Measurements from ENCODE around the gene ZSWIM3. TPM values are rescaled to one million over a fixed set of nuclear protein-coding genes. Genes with fewer than 3 reads are reported as not detected.
"Not testable (repeated sequence)": the region's sequence is repeated elsewhere in the genome, so short reads cannot be mapped to it uniquely, and the experiment has no call there.

Gene ZSWIM3
- 6.4 and 7.1 TPM in 2 replicates for total RNA-seq

- intact Hi-C loops (cut with micrococcal nuclease), result loop anchor here (1.0 to 5.0 kb wide), 9 partner anchors 24 to 494 kb away; partner anchors contain the start of genes CTSA, DNTTIP1, NEURL2 and SNX21
Measured at GRCh38 chr20:45857114-45857881, at the start of gene ZSWIM3, which contains the start of gene ACOT8. Gene ZSWIM3, plus strand, starts transcription at chr20:45857614. Its CDS starts 212 bp downstream, at chr20:45857826. Gene ACOT8, minus strand, starts transcription at chr20:45857392. Its CDS starts 77 bp downstream, at chr20:45857315.

DNA sequence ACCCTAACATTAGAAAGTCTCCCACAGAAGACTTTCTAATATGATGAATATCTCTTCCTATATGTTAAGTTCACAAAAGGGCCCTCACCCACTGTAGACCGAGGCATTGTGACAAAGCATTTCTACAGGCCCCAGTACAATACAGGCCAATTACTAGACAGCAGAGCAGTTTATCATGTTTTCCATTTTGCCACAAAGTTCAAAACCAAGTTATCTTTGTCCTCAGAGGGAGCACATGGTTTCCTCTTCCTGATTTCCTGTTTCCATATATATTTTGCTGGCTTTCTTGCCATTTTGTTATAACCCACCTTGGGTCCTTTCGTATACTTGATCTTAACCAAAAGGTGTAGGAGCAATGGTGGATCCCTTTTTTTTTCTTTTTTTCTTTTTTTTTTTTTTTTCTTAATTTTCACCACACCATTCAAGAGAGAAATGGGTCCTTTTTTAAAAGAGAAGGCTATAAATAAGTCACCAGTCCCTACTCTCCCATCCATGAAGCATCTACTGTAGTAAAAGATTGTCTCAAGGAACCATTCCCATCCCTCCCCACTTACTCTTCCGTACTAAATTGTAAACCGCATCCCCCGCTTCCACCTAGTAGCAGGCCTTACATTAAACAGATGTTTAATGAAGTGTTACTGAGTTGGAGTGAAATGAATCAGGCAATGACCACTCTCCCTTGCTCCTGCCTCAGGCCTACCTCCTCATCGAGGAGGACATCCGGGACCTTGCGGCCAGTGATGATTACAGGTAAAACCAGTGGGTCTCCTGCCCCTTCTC is 47.0 kb upstream of the ZSWIM3 start:
- intact Hi-C loops (cut with micrococcal nuclease), result loop anchor here (5.0 kb wide), 2 partner anchors 122 to 162 kb away; partner anchors contain the start of genes PCIF1 and ZNF335

- intact Hi-C loops (cut with micrococcal nuclease), result loop anchor here (1.0 to 5.0 kb wide), 6 partner anchors 14 to 160 kb away; partner anchors contain the start of genes ACOT8, CTSA, DNTTIP1 and NEURL2
Measured at GRCh38 chr20:45812157-45813005, 45.0 kb upstream of the ZSWIM3 start, which contains the start of gene UBE2C. Gene UBE2C, plus strand, starts transcription at chr20:45812644. Its CDS starts 52 bp downstream, at chr20:45812696.

DNA sequence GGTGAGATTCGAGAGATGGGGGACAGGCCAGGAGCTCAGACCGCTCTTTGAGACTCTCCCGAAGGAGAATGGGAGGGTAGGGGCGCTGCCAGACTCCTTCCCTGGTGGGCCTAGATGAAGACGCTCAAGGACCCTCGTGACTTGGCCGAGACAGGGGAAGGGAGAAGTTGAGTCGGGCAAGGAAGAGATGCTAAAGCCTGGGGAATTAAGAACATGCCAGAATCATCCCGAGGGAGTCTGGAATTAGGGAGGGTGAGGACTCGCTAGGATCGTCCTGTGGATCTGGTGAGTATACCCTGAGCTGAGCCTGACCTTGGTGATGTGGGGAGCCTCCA is 44.4 kb upstream of the ZSWIM3 start:
- intact Hi-C loops (cut with micrococcal nuclease), result loop anchor here (2.0 to 5.0 kb wide), 4 partner anchors 14 to 159 kb away; partner anchors contain the start of genes CTSA, NEURL2, PCIF1 and ZNF335

GRCh38 chr20:45813489-45813888 is 43.9 kb upstream of the ZSWIM3 start:
- intact Hi-C loops (cut with micrococcal nuclease), result loop anchor here (2.0 to 5.0 kb wide), 4 partner anchors 15 to 159 kb away; partner anchors contain the start of genes CTSA, NEURL2, PCIF1 and ZNF335

DNA sequence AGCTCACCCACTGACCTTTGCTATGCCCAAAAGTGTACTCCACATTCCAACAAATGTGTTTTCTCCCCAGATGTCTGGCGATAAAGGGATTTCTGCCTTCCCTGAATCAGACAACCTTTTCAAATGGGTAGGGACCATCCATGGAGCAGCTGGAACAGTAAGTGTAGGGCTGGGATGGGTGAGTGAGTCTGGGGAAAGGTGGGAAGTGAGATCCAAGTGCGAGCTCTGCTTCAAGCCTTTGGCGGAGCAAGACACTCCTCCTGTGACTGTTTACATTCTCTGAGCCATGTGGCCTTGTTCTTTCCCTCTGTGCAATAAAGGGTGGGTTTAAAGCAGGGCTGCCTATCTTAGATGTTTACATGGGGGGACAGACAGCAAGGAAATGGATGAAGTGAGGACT is 43.1 kb upstream of the ZSWIM3 start:
- intact Hi-C loops (cut with micrococcal nuclease), result loop anchor here (5.0 kb wide), 2 partner anchors 118 to 158 kb away; partner anchors contain the start of genes PCIF1 and ZNF335

GRCh38 chr20:45816951-45817350 is 40.5 kb upstream of the ZSWIM3 start:
- intact Hi-C loops (cut with micrococcal nuclease), result no loop called here

DNA sequence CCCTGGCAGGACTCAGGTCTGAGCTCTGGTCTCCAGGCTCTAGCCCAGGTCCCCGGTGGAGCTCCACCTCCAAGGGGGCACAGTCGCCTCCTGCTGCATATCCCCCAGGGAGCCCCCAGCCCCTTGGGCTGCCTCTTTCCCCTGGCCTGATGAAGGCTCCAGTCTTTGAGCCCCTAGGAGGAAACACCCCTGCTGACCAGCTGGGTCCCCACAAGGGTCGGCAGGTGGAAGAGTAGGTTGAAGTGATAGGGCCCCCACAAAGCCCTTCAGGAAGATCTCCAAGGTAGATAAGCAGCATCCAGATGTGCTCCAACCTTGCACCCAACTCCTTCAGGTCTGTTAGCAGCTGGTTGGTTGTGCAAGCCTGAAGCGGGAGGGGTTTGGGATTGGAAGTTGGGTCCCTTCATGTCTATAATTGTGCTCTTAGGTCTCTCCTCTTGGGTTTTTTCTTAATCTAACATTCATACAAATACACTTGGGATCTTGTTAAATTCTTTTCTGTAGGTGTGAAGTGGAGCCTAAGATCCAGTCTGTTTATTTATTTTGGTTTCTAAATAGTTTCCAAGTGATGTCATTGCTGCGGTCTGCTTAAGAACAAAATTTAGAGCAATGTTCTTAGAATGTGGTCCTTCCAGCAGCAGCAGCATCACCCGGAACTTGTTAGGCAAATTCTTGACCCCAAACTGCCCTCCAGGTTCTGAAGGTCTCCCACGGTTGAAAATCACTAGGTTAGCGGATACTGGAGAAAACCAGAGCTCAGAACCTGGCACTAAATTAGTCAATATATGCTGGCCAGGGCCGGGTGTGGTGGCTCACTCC is 39.8 kb upstream of the ZSWIM3 start:
- intact Hi-C loops (cut with micrococcal nuclease), result no loop called here

GRCh38 chr20:45818239-45818638 is 39.2 kb upstream of the ZSWIM3 start:
- intact Hi-C loops (cut with micrococcal nuclease), result no loop called here

- intact Hi-C loops (cut with micrococcal nuclease), result no loop called here
Measured at GRCh38 chr20:45819466-45819865, 37.9 kb upstream of the ZSWIM3 start.

DNA sequence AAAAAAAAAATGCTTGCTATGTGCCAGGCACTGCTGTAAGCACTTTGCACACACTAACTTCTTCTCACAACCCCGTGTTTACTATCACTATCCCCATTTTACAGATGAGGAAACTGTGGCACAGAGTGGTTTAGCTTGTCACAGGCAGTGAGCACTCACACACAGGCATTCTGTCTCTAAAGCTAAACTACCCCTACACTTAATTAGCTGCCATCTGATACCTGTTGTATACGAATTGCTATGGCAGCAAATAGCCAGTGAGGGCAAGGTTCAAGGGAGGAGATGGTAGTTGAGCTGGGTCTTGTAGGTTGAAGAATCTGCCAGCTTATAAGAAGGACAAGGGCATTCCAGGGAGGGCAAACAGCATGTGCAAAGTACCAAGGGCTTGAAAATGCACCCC is 35.5 kb upstream of the ZSWIM3 start:
- intact Hi-C loops (cut with micrococcal nuclease), result no loop called here

- intact Hi-C loops (cut with micrococcal nuclease), result no loop called here
Measured at GRCh38 chr20:45822857-45823256, 34.6 kb upstream of the ZSWIM3 start.

- intact Hi-C loops (cut with micrococcal nuclease), result no loop called here
Measured at GRCh38 chr20:45823949-45824835, 33.2 kb upstream of the ZSWIM3 start.

- intact Hi-C loops (cut with micrococcal nuclease), result no loop called here
Measured at GRCh38 chr20:45826381-45827019, 30.9 kb upstream of the ZSWIM3 start.

DNA sequence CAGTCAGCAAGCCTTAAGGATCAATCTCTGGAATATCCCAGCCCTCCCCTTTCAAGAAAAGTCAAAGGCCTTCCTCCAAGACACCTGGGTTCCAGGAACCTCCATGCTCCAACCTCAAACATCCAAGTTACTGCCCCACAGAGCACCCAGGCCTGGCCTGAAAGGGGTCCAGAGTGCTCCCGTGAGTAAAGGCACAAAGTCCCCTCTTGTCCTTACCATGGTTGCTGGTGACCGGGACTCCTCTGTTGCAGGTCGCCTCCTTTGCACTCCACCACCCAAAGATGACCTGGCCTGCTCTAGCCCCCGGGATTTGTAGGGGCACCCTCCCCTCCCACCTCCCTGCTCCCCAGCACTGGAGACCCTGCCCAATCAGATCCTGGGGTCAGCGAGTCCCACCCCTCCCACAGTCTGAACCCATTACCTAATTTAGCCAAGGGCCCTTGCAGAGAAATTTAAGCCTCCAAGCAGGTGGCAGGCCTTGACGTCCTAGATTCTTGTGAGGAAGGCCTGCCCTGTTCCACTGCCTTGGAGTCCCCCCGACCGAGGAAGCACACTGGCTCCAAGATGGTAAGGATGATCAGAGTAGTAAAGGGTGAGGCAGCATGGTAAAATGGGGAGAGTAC is 30.3 kb upstream of the ZSWIM3 start, which contains the start of gene TNNC2:
Gene TNNC2 (minus strand): TSS at position 283 of the 623 bp plus-strand sequence. CDS start 64 bp downstream, at position 219.
- intact Hi-C loops (cut with micrococcal nuclease), result no loop called here

DNA sequence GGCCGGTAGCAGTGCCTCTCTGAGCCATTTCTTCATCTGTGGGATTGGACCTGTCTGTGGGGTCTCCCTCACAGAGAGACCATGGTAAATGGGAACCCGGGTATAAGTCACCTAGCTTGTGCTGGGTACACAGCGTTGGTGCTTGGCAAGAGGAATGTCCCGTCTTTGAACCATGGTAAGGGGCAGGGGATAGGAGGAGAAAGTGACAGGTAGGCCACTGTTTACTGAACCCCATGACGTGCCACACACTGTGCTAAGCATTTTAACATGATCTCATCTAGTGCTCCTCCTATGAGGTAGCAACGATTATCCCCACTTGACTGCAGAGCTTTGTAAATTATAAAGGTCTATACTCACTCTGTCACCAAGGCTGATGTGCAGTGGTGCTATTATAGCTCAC is 29.7 kb upstream of the ZSWIM3 start:
- intact Hi-C loops (cut with micrococcal nuclease), result no loop called here

DNA sequence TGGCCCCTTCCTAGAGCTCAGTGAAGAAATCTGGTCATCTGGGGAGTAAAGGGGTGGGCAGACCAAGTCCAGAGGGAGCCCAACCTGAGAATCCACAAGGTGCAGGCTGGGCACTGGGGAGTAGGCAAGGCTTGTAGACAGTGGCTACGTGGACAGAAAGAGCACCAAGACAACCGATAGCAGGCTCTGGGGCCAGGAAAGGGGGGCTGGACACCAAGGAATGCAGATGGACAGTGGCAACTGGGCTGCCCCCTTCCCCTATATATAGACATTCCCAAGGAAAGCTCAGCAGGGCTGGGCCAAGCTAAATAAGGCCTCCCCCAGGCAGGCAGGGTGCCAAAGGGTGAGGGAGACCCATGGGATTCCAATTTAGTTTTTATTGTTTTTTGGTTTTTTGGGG is 28.8 kb upstream of the ZSWIM3 start:
- intact Hi-C loops (cut with micrococcal nuclease), result no loop called here

- intact Hi-C loops (cut with micrococcal nuclease), result not testable (repeated sequence)
Measured at GRCh38 chr20:45829673-45830106, 27.7 kb upstream of the ZSWIM3 start.
